HEK293 (cell line): ENCODE measurements around the gene ENC1.

Experiments
- BCL6B ChIP-seq: fragments of 450-650 bp; formaldehyde crosslinking; IDR thresholded peaks from 2 replicates; pipeline ENCODE4 v1.5.1; 2017; ENCODE audit warnings: missing biosample characterization, missing genetic modification characterization
- GLI2 ChIP-seq: fragments of 450-650 bp; formaldehyde crosslinking; IDR thresholded peaks from 2 replicates; pipeline ENCODE4; 2017; ENCODE audit warnings: missing biosample characterization, missing genetic modification characterization, low read depth, borderline replicate concordance
- HOXC10 ChIP-seq: sonication (generic); formaldehyde crosslinking; IDR thresholded peaks from 2 replicates; pipeline ENCODE4 v1.8.1; 2023; ENCODE audit warnings: mild to moderate bottlenecking, missing genetic modification reagents
- KLF17 ChIP-seq: fragments of 450-650 bp; formaldehyde crosslinking; IDR thresholded peaks from 2 replicates; pipeline ENCODE4 v1.5.1; 2016; ENCODE audit warnings: missing biosample characterization, missing genetic modification characterization
- PRDM2 ChIP-seq: fragments of 450-650 bp; formaldehyde crosslinking; IDR thresholded peaks from 2 replicates; pipeline ENCODE4 v1.5.1; 2016; ENCODE audit warnings: missing biosample characterization, missing genetic modification characterization, borderline replicate concordance
- PRDM6 ChIP-seq: fragments of 450-650 bp; formaldehyde crosslinking; IDR thresholded peaks from 2 replicates; pipeline ENCODE4 v1.5.1; 2017; ENCODE audit warnings: missing biosample characterization, missing genetic modification characterization
- REPIN1 ChIP-seq: fragments of 450-650 bp; formaldehyde crosslinking; IDR thresholded peaks from 2 replicates; pipeline ENCODE4 v1.5.1; 2017; ENCODE audit warnings: missing biosample characterization, missing genetic modification characterization, low read depth
- ZBTB10 ChIP-seq: fragments of 450-650 bp; formaldehyde crosslinking; IDR thresholded peaks from 2 replicates; pipeline ENCODE4 v1.5.1; 2016; ENCODE audit warnings: missing biosample characterization, missing genetic modification characterization
- ZBTB17 ChIP-seq: fragments of 450-650 bp; formaldehyde crosslinking; IDR thresholded peaks from 2 replicates; pipeline ENCODE4 v1.5.1; 2016; ENCODE audit warnings: missing biosample characterization, missing genetic modification characterization
- ZBTB44 ChIP-seq: fragments of 450-650 bp; IDR thresholded peaks from 2 replicates; pipeline ENCODE4 v1.5.1; 2018; ENCODE audit warnings: missing biosample characterization, mild to moderate bottlenecking, missing genetic modification characterization
- ZNF211 ChIP-seq: fragments of 450-650 bp; formaldehyde crosslinking; IDR thresholded peaks from 2 replicates; pipeline ENCODE4 v1.5.1; 2016; ENCODE audit warnings: low read depth, missing biosample characterization, missing genetic modification characterization
- ZNF223 ChIP-seq: fragments of 450-650 bp; formaldehyde crosslinking; IDR thresholded peaks from 2 replicates; pipeline ENCODE4 v1.5.1; 2016; ENCODE audit warnings: missing biosample characterization, missing genetic modification characterization
- ZNF248 ChIP-seq: fragments of 450-650 bp; formaldehyde crosslinking; IDR thresholded peaks from 2 replicates; pipeline ENCODE4 v1.5.1; 2017; ENCODE audit warnings: missing biosample characterization, missing genetic modification characterization
- ZNF416 ChIP-seq: fragments of 450-650 bp; formaldehyde crosslinking; IDR thresholded peaks from 2 replicates; pipeline ENCODE4 v1.5.1; 2016; ENCODE audit warnings: missing biosample characterization, missing genetic modification characterization
- ZNF433 ChIP-seq: fragments of 450-650 bp; formaldehyde crosslinking; IDR thresholded peaks from 2 replicates; pipeline ENCODE4 v1.5.1; 2016; ENCODE audit warnings: missing biosample characterization, missing genetic modification characterization, low read depth
- ZNF473 ChIP-seq: fragments of 450-650 bp; formaldehyde crosslinking; IDR thresholded peaks from 2 replicates; pipeline ENCODE4 v1.5.1; 2017; ENCODE audit warnings: missing biosample characterization, missing genetic modification characterization
- ZNF48 ChIP-seq: fragments of 450-650 bp; formaldehyde crosslinking; IDR thresholded peaks from 2 replicates; pipeline ENCODE4 v1.5.1; 2016; ENCODE audit warnings: missing biosample characterization, missing genetic modification characterization
- ZNF521 ChIP-seq: fragments of 450-650 bp; formaldehyde crosslinking; IDR thresholded peaks from 2 replicates; pipeline ENCODE4 v1.5.1; 2017; ENCODE audit warnings: missing biosample characterization, mild to moderate bottlenecking, missing genetic modification characterization
- ZNF548 ChIP-seq: fragments of 450-650 bp; formaldehyde crosslinking; IDR thresholded peaks from 2 replicates; pipeline ENCODE4 v1.5.1; 2016; ENCODE audit warnings: missing biosample characterization, missing genetic modification characterization
- ZNF561 ChIP-seq: fragments of 450-650 bp; IDR thresholded peaks from 2 replicates; pipeline ENCODE4 v1.5.1; 2018; ENCODE audit warnings: missing biosample characterization, missing genetic modification characterization, borderline replicate concordance
- ZNF623 ChIP-seq: fragments of 450-650 bp; formaldehyde crosslinking; IDR thresholded peaks from 2 replicates; pipeline ENCODE4 v1.5.1; 2016; ENCODE audit warnings: missing biosample characterization, missing genetic modification characterization
- ZNF626 ChIP-seq: fragments of 450-650 bp; sonication (Bioruptor Pico); formaldehyde crosslinking; IDR thresholded peaks from 2 replicates; pipeline ENCODE4 v1.5.1; 2018; ENCODE audit warnings: missing biosample characterization, missing genetic modification characterization, inconsistent platforms
- ZNF660 ChIP-seq: fragments of 450-650 bp; IDR thresholded peaks from 2 replicates; pipeline ENCODE4 v1.5.1; 2018; ENCODE audit warnings: missing biosample characterization, mild to moderate bottlenecking, missing genetic modification characterization
- ZSCAN4 ChIP-seq: fragments of 450-650 bp; formaldehyde crosslinking; IDR thresholded peaks from 2 replicates; pipeline ENCODE4 v1.5.1; 2017; ENCODE audit warnings: missing biosample characterization, missing genetic modification characterization

The ENC1 gene

GRCh38 chr5:74640954-74641734 lies 616 bp upstream of the ENC1 start (continued):
- TF ChIP-seq PRDM6 (tag by site-specific recombination) (no peak), ZBTB44 (0 out of 2 replicates have a peak, but pooled peaks have one; percentile 6), ZBTB10 (peak; percentile 75), GLI2 (no peak), ZNF548 (no peak), HOXC10 (no peak), ZNF561 (no peak), ZNF521 (tag by site-specific recombination) (no peak), ZNF623 (tag by site-specific recombination) (no peak), ZNF660 (tag by site-specific recombination) (no peak), REPIN1 (tag by site-specific recombination) (no peak), ZNF433 (no peak), ZNF48 (tag by site-specific recombination) (no peak), ZNF211 (tag by site-specific recombination) (no peak), ZNF223 (tag by site-specific recombination) (no peak), ZNF473 (tag by site-specific recombination) (no peak), PRDM2 (tag by site-specific recombination) (no peak), BCL6B (tag by site-specific recombination) (no peak), ZNF626 (tag by site-specific recombination) (no peak), ZBTB17 (tag by site-specific recombination) (peak; percentile 38; the same call in 1 of the 2 replicates), ZNF248 (tag by site-specific recombination) (no peak), ZNF416 (tag by site-specific recombination) (no peak), ZSCAN4 (tag by site-specific recombination) (no peak), KLF17 (no peak)
